Measurements from ENCODE around the gene NXN. TPM values are rescaled to one million over a fixed set of nuclear protein-coding genes. Genes with fewer than 3 reads are reported as not detected.
"Not testable (repeated sequence)": the region's sequence is repeated elsewhere in the genome, so short reads cannot be mapped to it uniquely, and the experiment has no call there.

Gene NXN
- polyA plus RNA-seq, 3 donors = 14.9 to 23.9 (median 15.9) TPM

- WGBS, 3 donors = 31 to 47% (median 32%) methylated on average over 15 of the region's 15 CpGs
Observed at GRCh38 chr17:933312-934073, 46.1 kb downstream of the NXN start.

GRCh38 chr17:930258-930657, 49.3 kb downstream of the NXN start:
- 40 to 84% (median 82%) methylated on average over 9 of the region's 9 CpGs for WGBS, 3 donors
- H3K27ac ChIP-seq (ENCODE audit: low read depth, low read length) = no peak overlapping the region

More at GRCh38 chr17:933312-934073, 46.1 kb downstream of the NXN start:
- H3K27ac ChIP-seq (ENCODE audit: low read depth, low read length) = no peak overlapping the region

- 75 to 83% (median 77%) methylated on average over 8 of the region's 8 CpGs for WGBS, 3 donors
- H3K27ac ChIP-seq (ENCODE audit: low read depth, low read length) = no peak overlapping the region
Observed at GRCh38 chr17:929586-929985, 50.0 kb downstream of the NXN start.

GRCh38 chr17:927611-928461, 51.7 kb downstream of the NXN start:
- 65 to 79% (median 66%) methylated on average over 17 of the region's 17 CpGs for WGBS, 3 donors
- H3K27ac ChIP-seq (ENCODE audit: low read depth, low read length) = no peak overlapping the region

GRCh38 chr17:925817-926216, 53.8 kb downstream of the NXN start:
- WGBS, 3 donors = 66 to 80% (median 74%) methylated on average over 6 of the region's 6 CpGs
- no peak overlapping the region for H3K27ac ChIP-seq (ENCODE audit: low read depth, low read length)

GRCh38 chr17:924711-925475, 54.7 kb downstream of the NXN start:
- WGBS, 3 donors = 70 to 87% (median 79%) methylated on average over 14 to 15 of the region's 15 CpGs
- no peak overlapping the region for H3K27ac ChIP-seq (ENCODE audit: low read depth, low read length)

GRCh38 chr17:924306-924705, 55.3 kb downstream of the NXN start:
- not testable (repeated sequence) for H3K27ac ChIP-seq (ENCODE audit: low read depth, low read length)
- 89 to 93% (median 90%) methylated on average over 15 of the region's 15 CpGs for WGBS, 3 donors

- H3K27ac ChIP-seq (ENCODE audit: low read depth, low read length) = no peak overlapping the region
- 86 to 96% (median 88%) methylated on average over 9 of the region's 9 CpGs for WGBS, 3 donors
Observed at GRCh38 chr17:923633-924032, 55.9 kb downstream of the NXN start.

- H3K27ac ChIP-seq (ENCODE audit: low read depth, low read length) = no peak overlapping the region
- WGBS, 3 donors = 89 to 95% (median 92%) methylated on average over 13 of the region's 13 CpGs
Observed at GRCh38 chr17:921161-921560, 58.4 kb downstream of the NXN start.

GRCh38 chr17:920190-920589, 59.4 kb downstream of the NXN start:
- no peak overlapping the region for H3K27ac ChIP-seq (ENCODE audit: low read depth, low read length)
- WGBS, 3 donors = 93 to 95% (median 93%) methylated on average over 16 of the region's 16 CpGs

- no peak overlapping the region for H3K27ac ChIP-seq (ENCODE audit: low read depth, low read length)
- 64 to 78% (median 70%) methylated on average over 30 of the region's 30 CpGs for WGBS, 3 donors
Observed at GRCh38 chr17:917941-918740, 61.4 kb downstream of the NXN start.

- 74 to 86% (median 80%) methylated on average over 19 of the region's 19 CpGs for WGBS, 3 donors
- H3K27ac ChIP-seq (ENCODE audit: low read depth, low read length) = no peak overlapping the region
Observed at GRCh38 chr17:917391-917811, 62.2 kb downstream of the NXN start.

- no peak overlapping the region for H3K27ac ChIP-seq (ENCODE audit: low read depth, low read length)
- 77 to 82% (median 78%) methylated on average over 7 of the region's 7 CpGs for WGBS, 3 donors
Observed at GRCh38 chr17:916315-916714, 63.3 kb downstream of the NXN start.

- WGBS, 3 donors = 32 to 48% (median 42%) methylated on average over 10 of the region's 10 CpGs
- H3K27ac ChIP-seq (ENCODE audit: low read depth, low read length) = no peak overlapping the region
Observed at GRCh38 chr17:915538-916201, 63.9 kb downstream of the NXN start.

GRCh38 chr17:914561-914960, 65.0 kb downstream of the NXN start:
- H3K27ac ChIP-seq (ENCODE audit: low read depth, low read length) = no peak overlapping the region
- WGBS, 3 donors = 91 to 96% (median 94%) methylated on average over 9 of the region's 9 CpGs

GRCh38 chr17:913207-913606, 66.4 kb downstream of the NXN start:
- WGBS, 3 donors = 88 to 90% (median 88%) methylated on average over 7 of the region's 7 CpGs
- no peak overlapping the region for H3K27ac ChIP-seq (ENCODE audit: low read depth, low read length)

- WGBS, 3 donors = 81 to 92% (median 86%) methylated on average over 24 of the region's 24 CpGs
- H3K27ac ChIP-seq (ENCODE audit: low read depth, low read length) = no peak overlapping the region
Observed at GRCh38 chr17:909642-910323, 69.8 kb downstream of the NXN start.
